ENCODE data around the gene MVB12B.

GRCh38 chr9:126363847-126364671, 37.4 kb downstream of the MVB12B start:
- TF ChIP-seq, protein P1, sequence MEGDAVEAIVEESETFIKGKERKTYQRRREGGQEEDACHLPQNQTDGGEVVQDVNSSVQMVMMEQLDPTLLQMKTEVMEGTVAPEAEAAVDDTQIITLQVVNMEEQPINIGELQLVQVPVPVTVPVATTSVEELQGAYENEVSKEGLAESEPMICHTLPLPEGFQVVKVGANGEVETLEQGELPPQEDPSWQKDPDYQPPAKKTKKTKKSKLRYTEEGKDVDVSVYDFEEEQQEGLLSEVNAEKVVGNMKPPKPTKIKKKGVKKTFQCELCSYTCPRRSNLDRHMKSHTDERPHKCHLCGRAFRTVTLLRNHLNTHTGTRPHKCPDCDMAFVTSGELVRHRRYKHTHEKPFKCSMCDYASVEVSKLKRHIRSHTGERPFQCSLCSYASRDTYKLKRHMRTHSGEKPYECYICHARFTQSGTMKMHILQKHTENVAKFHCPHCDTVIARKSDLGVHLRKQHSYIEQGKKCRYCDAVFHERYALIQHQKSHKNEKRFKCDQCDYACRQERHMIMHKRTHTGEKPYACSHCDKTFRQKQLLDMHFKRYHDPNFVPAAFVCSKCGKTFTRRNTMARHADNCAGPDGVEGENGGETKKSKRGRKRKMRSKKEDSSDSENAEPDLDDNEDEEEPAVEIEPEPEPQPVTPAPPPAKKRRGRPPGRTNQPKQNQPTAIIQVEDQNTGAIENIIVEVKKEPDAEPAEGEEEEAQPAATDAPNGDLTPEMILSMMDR (IDR thresholded peaks at IDR 0.05): no peak
- no peak for TF ChIP-seq POLR2A (IDR thresholded peaks at IDR 0.05)
